Ovary (tissue), 9 donors: ENCODE results near the gene NAXD. TPM values are rescaled to one million over a fixed set of nuclear protein-coding genes. Genes with fewer than 3 reads are reported as not detected.

Source experiments
- DNase-seq, 5 donors: peaks; one replicate each; pipeline ENCODE4 v3.0.0-alpha.2; 2019 to 2020
- H3K27ac ChIP-seq, 2 donors: fragments of 200-600 bp; one replicate each; pipeline versions ENCODE4 v1.5.1 to v1.8.0; 2019 to 2022
- H3K27me3 ChIP-seq: fragments of 200-600 bp; one replicate; pipeline ENCODE4 v1.8.0; 2022
- H3K36me3 ChIP-seq: fragments of 200-600 bp; sonication (generic); one replicate; pipeline ENCODE4 v1.5.1; 2019
- H3K4me1 ChIP-seq: one replicate; pipeline ENCODE4 v1.8.1; 2013; ENCODE audit warnings: mild to moderate bottlenecking, moderate library complexity; ENCODE audit not compliant: insufficient read depth
- H3K4me3 ChIP-seq: fragments of 200-600 bp; sonication (generic); one replicate; pipeline ENCODE4 v1.5.1; 2017
- H3K9me3 ChIP-seq, 2 donors: fragments of 200-600 bp in 1 of 2; sonication (generic) in 1 of 2; one replicate each; pipeline versions ENCODE4 v1.5.1 to v1.8.1; 2013 to 2019; ENCODE audit warnings: mild to moderate bottlenecking in 1 of 2, moderate library complexity in 1 of 2
- EP300 ChIP-seq: sonication (generic); formaldehyde crosslinking; IDR thresholded peaks from one replicate; pipeline ENCODE4 v1.6.1; 2017; ENCODE audit warnings: antibody characterized with exemption
- POLR2A ChIP-seq: fragments of 450-650 bp; IDR thresholded peaks from one replicate; pipeline ENCODE4 v1.6.1; 2017; ENCODE audit warnings: antibody characterized with exemption, mild to moderate bottlenecking, moderate library complexity
- WGBS, 3 donors: extraction: QIAGEN DNeasy Blood & Tissue Kit in 1 of 3; methylation state at CpG; one replicate each; pipeline versions ENCODE4 v1.1.5 to v1.1.7; 2013 to 2017; 5-methylcytosine and 5-hydroxymethylcytosine counted together
- intact Hi-C, 4 donors: fragments of 100-400 bp; cut with DNase I; formaldehyde crosslinking; loops; one replicate each; pipeline versions ENCODE4 v1.11.0 to v1.15.1; 2022 to 2023
- polyA plus RNA-seq, 2 donors: library from polyadenylated mRNA; stranded (reverse); fragments of 200-250 nt in 1 of 2; fragments of 350-450 nt in 1 of 2; fragmentation: Illumina TruSeq in 1 of 2; extraction: RNeasy Lipid Tissue Mini Kit (QIAGEN cat#74804) in 1 of 2; gene quantifications; one replicate each; pipeline ENCODE4 v1.2.3, GENCODE V29; 2013 to 2014
- total RNA-seq, 7 donors: library from RNA; depleted of rRNA in 2 of 7; stranded (reverse); fragments of >200 nt in 2 of 7; fragmentation: NEBNext Ultra II Directional in 3 of 7; extraction: Animal tissue kit (Norgen Biotek cat#: 25700) in 3 of 7; gene quantifications; one replicate each; pipeline versions ENCODE4 v1.1.0 to v1.2.4, GENCODE V29; 2016 to 2023
- TF ChIP-seq, protein P1 (sequence below), 3 donors: fragments of 450-650 bp in 2 of 3; fragments of 200-600 bp in 1 of 3; IDR thresholded peaks; one replicate each; pipeline versions ENCODE4 v1.5.1 to v1.8.0; 2016 to 2022; ENCODE audit warnings: antibody characterized with exemption in 3 of 3, mild to moderate bottlenecking in 1 of 3
- donor health status: DM: no; HTN: no; CAD: no; lungs with moderate emphysema.
- donor health status: DM: no; HTN: no; CAD: no.
- donor health status: Bipolar disorder and iron deficiency.
- donor health status: DM: yes; HTN: yes; CAD: no.
- donor health status: DM: no; HTN: no; CAD: no.
- donor health status: DM: yes; HTN: yes; CAD: no.

NAXD gene
- total and polyA plus RNA-seq, 9 donors, result 28.4 to 67.1 (median 48.5) TPM

DNA sequence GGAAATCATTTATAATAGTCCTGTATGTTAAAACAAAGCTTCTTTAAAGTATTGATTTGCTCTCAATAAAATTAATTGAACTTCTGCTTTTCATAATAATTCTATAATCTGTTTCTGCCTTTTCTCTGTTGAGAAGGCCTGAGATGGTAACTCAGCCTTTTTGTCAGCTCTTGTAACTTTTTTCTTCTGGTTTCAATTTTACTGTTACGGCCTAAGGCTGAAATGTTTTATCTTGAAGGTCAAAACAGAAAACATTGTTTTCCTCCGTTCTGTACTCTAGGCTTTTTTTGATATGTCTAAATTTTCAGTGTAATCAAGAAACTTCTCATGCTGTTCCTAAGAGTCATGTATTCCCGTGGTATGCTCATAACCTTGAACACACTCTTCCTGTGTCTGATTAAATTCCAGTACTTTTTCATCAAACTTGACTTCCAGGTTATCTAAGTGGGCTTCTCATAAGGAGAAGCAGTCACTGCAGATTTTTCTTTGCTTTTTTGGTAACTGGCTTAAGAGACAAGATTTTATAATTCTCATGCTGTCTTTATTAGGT lies 7.6 kb upstream of the NAXD start:
- TF ChIP-seq POLR2A (no peak), EP300 (no peak)
- no peaks in the 10 kb centered on the region for H3K27me3 ChIP-seq
- peaks cover 6% of the 10 kb centered on the region for H3K4me1 ChIP-seq
- DNase-seq, result no peak
- no peaks in the 10 kb centered on the region for H3K36me3 ChIP-seq
- WGBS, 3 donors, result 5 to 28% (median 11%) methylated on average over 3 of the region's 3 CpGs
- no peaks in the 10 kb centered on the region for H3K9me3 ChIP-seq
- intact Hi-C loops, result no loop called here
- no peak overlapping the region for H3K4me3 ChIP-seq
- H3K27ac ChIP-seq, result peak overlapping the region in 1 of 2 donors; percentile 72

DNA sequence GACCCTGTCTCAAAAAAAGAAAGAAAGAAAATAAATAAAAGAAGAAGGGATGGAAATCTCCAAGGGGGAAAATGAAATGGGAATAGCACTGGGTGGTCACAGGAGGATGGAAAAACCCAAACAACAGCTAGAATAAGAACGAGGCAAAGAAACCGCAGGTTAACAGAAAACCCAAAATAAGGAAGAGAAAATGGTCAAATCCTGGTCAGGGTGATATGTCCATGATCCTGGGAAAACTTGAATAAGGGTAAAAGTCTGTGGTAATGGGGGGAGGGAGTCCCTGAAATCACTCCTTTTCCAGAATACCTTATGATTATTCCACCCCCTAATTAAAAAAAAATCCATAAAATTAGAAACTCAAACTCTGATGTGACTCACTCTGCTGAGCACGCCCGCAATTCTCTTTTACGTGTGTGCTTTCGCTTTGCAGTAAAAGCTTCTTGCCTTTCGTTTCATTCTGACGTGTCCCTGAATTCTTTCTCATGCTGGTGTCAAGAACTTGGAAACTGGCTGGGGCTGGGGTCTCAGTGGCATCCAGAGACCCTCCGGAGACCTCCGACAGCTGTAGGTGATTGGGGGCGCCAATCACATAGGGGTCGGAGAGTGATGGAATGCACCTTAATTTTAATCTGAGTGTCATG lies 4.3 kb upstream of the NAXD start:
- H3K27ac ChIP-seq, result no peak overlapping the region
- H3K9me3 ChIP-seq, result no peaks in the 10 kb centered on the region
- no peaks in the 10 kb centered on the region for H3K27me3 ChIP-seq
- TF ChIP-seq, protein P1, sequence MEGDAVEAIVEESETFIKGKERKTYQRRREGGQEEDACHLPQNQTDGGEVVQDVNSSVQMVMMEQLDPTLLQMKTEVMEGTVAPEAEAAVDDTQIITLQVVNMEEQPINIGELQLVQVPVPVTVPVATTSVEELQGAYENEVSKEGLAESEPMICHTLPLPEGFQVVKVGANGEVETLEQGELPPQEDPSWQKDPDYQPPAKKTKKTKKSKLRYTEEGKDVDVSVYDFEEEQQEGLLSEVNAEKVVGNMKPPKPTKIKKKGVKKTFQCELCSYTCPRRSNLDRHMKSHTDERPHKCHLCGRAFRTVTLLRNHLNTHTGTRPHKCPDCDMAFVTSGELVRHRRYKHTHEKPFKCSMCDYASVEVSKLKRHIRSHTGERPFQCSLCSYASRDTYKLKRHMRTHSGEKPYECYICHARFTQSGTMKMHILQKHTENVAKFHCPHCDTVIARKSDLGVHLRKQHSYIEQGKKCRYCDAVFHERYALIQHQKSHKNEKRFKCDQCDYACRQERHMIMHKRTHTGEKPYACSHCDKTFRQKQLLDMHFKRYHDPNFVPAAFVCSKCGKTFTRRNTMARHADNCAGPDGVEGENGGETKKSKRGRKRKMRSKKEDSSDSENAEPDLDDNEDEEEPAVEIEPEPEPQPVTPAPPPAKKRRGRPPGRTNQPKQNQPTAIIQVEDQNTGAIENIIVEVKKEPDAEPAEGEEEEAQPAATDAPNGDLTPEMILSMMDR (IDR thresholded peaks at IDR 0.05), result no peak
- TF ChIP-seq EP300 (no peak), POLR2A (no peak)
- H3K4me1 ChIP-seq, result peaks cover 13% of the 10 kb centered on the region
- WGBS, 3 donors, result 80 to 85% (median 80%) methylated on average over 12 of the region's 12 CpGs
- DNase-seq, result no peak
- no peak overlapping the region for H3K4me3 ChIP-seq
- intact Hi-C loops, result loop anchor here in 1 of 4 donors (10.0 kb wide), 1 partner anchor 304 kb away; the partner anchor contains the start of gene ANKRD10
- H3K36me3 ChIP-seq, result no peaks in the 10 kb centered on the region

DNA sequence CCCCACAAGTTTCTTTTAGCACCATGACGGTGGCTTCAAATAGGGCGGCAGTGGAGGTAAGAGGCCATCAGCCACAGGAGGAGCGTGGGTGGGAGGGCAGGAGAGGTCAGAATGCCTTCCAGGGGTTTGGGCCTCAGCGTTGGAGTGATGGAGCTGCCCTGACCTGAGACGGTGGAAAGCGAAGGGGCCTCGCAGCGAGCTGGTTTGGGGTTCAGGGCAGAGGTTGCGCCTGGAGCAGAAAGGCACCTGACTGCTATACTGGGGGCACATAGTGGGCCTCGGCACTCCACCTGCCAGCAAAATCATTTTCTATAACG lies 382 bp upstream of the NAXD start:
- Histone ChIP-seq H3K4me3 (peak overlapping the region; percentile 81), H3K9me3 (no peaks in the 10 kb centered on the region), H3K27ac (peak overlapping the region; percentile 89), H3K27me3 (no peaks in the 10 kb centered on the region), H3K4me1 (peaks cover 21% of the 10 kb centered on the region), H3K36me3 (no peaks in the 10 kb centered on the region)
- no peak for TF ChIP-seq EP300
- no peak for TF ChIP-seq POLR2A
- TF ChIP-seq, protein P1 (IDR thresholded peaks at IDR 0.05), result no peak
- DNase-seq, result peak in 1 of 5 donors; percentile 59
- WGBS, 3 donors, result 73 to 81% (median 73%) methylated on average over 11 of the region's 11 CpGs
- intact Hi-C loops, result loop anchor here in 3 of 4 donors (5.0 to 10.0 kb wide), 3 partner anchors 97 to 300 kb away; partner anchors contain the start of genes ANKRD10 (in 1 of the 3) and ING1 (in 1 of the 3)

DNA sequence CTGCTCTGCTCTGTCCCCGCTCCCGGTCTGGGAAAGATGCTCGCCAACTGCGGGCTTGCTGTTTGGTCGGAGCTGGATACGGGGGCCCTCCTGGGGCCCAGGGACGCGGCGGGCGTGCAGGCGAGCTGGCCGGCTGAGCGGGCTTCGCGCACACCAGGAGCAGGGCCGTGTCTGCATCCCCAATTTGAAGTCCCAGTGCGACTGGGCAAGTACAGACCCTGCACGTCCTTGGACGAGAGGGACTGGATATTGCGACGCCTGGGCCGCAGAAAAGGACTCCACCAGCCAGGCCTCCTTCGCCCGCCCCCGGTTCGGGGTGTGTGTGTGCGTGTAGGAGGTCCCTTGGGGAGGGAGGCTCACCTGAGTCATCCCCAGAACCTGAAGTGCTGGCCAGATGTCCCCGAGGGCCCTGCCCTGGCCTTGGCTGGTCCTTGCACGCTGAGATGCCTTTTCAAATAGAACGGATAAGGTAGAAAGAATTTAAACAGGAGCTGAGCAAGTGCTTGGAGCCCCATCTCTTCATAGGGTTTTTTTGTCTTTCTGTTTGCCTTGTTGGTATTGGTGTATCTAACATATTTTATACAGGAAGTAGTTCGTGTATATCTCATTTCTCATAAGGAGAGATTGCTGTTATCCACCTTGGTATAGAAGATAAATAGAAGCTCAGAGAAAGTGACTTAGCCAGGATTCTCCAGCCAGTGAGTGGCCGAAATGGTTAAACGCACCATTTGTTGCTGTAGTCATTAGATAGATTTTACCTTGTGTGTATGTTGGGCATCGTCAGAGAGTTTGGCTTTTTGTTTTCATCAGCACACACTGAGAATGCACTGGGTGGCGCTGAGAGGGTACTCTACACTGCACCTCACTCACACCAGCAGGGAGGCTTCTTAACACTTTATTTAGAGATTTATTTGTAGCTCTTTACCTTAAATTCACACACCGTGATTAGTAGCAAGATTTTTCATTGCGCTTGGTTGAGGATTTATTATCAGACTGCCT lies 1.1 kb downstream of the NAXD start:
- DNase-seq, result peak in 4 of 5 donors; percentile 39 to 65 (median 62)
- 2 to 4% (median 3%) methylated on average over 33 to 37 of the region's 37 CpGs for WGBS, 3 donors
- peaks cover 23% of the 10 kb centered on the region for H3K4me1 ChIP-seq
- no peak for TF ChIP-seq EP300
- TF ChIP-seq, protein P1 (IDR thresholded peaks at IDR 0.05), result peak in 1 of 3 donors; percentile 15
- intact Hi-C loops, result loop anchor here in 3 of 4 donors (5.0 to 10.0 kb wide), 3 partner anchors 96 to 298 kb away; partner anchors contain the start of genes ANKRD10 (in 1 of the 3) and ING1 (in 1 of the 3)
- H3K4me3 ChIP-seq, result peak overlapping the region; percentile 81
- peak overlapping the region; percentile 89 for H3K27ac ChIP-seq
- H3K36me3 ChIP-seq, result no peaks in the 10 kb centered on the region
- H3K9me3 ChIP-seq, result no peaks in the 10 kb centered on the region
- H3K27me3 ChIP-seq, result no peaks in the 10 kb centered on the region
